Activated T-cell treated with anti-CD3 and anti-CD28 coated beads for 24 hours (primary cell): Measurements from ENCODE around the gene PFDN5.
A peak's percentile ranks its signal among the peaks of the same experiment; 100 is the strongest.

Experiments
- DNase-seq: peaks from one replicate; pipeline ENCODE4 v3.0.0-alpha.2; 2020; ENCODE audit warnings: low read depth

Gene PFDN5

GRCh38 chr12:53295070-53295890, at the start of gene PFDN5:
Gene PFDN5 (plus strand): TSS chr12:53295542. CDS start chr12:53295568, 26 bp downstream.
- peak; percentile 85 for DNase-seq

DNA sequence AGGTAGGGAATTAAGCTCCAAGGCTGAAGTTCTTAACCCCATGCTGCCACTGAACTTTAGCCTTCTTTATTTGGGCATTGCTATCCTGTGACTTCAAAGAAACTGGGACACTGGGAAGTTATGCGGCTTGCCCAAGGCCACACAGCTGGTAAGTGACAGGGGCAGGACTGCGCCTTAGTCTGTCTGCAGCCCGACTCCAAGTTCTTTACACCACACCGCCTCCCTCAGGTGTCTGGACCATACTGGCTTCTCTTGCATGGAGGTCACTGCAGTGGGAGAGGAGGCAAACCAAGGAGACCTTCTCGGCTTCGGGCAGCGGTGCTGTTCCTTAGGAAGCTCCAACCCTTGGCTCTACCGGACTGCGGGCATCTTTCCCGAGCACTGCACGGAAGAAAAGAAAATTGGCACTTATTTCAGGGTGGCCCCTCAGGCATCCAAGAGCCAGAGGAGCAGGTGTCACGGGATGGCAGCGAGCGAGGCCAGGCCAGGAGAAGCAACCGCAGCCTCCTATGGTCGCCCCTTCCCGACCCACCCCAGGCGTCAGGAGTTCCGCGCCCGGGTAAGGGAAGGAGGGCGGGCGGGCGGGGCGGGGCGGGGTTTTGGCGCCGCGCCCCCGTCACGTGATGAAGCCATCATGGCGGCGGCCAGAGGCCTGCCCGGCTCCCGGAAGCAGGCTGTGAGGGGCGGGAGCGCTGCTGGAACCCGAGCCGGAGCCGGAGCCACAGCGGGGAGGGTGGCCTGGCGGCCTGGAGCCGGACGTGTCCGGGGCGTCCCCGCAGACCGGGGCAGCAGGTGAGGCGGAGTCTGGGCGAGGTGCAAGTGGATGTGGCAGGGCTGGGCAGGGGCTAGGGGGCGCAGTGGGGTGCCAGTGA, 43.6 kb upstream of the PFDN5 start:
- DNase-seq = peak; percentile 55

GRCh38 chr12:53252349-53252916, 42.9 kb upstream of the PFDN5 start:
- DNase-seq = no peak

GRCh38 chr12:53253298-53253697, 42.0 kb upstream of the PFDN5 start:
- DNase-seq = no peak

- DNase-seq = no peak
Observed at GRCh38 chr12:53254816-53255545, 40.4 kb upstream of the PFDN5 start.

DNA sequence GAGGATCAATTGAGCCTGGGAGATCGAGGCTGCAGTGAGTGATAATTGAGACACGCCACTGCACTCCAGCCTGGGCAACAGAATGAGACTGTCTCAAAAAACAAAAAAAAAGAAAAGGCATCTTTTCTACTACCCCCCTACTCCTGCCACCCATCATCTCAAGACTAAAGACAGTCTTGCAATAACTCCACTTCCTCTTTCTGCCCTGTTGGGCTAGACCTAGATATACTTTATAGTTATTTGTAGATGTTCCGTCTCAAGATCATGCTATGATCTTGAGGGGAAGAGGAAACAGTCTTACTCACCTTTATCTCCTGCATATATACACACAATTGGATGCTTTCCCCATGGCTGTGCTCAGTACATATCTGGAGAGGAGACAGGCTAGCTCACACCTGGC, 39.3 kb upstream of the PFDN5 start:
- DNase-seq = no peak

DNA sequence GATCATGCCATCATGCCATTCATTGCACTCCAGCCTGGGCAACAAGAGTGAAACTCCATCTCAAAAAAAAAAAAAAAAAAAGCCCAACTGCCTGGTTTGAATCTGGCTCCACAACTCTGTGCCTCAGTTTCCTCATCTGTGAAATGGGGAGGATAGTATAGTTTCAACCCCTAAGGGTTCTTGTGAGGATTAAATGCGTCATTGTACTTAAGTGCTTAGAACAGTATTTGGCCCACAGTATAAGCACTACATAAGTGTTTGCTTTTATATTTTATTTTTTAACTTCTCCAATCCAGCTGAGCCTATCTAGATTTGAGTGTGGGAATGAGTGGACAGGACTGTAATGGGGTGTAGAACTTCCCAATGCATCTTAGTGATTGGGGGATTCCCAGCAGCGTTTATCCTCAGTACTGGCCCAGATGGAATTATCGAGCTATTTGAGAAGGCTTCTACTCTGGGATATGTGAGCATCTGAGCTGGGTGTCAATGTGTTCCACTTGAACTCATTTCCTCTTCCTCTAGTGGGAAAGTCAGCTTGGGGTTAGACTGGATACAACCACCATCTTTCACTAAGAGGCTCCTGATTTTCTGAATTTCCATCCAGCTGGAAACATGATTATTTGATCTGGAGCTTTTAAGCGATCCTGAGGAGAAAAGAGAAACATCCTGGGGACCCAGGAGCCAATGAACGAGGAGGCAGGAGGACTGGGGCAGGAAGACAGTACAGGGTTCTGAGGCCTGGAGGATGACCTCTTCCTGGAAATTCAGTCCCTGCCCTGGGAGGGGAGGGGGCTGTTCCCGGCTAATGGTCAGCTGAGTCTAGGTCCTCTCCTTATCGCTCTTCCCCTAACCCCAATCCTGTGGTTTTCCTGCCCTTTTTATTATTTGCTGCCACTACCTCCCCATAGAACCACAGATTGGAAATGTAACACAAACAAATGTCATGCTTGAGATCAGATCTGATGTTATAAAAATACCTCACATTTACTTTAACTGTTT, 36.5 kb upstream of the PFDN5 start:
- no peak for DNase-seq

- DNase-seq = no peak
Observed at GRCh38 chr12:53259891-53260290, 35.5 kb upstream of the PFDN5 start.

DNA sequence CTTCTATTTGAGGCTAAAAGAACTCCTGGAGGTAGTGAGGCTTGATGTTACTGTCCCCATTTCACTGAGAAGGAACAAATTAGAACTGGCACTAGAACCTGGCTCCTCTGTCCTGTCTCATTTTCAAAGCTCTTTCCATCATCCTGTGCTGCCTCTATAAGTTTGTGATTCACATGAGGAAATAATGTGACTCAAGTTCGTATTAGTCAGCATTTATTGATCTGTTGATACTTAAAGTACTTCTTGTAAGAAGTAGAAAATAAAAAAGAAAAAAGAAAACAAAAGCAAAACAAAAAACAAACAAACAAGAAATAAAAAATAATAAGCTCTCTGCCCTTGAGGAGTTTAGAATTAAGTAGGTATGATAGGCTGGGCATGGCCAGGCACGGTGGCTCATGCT, 29.6 kb upstream of the PFDN5 start:
- no peak for DNase-seq

GRCh38 chr12:53267306-53267998, 27.9 kb upstream of the PFDN5 start:
- DNase-seq = no peak

DNA sequence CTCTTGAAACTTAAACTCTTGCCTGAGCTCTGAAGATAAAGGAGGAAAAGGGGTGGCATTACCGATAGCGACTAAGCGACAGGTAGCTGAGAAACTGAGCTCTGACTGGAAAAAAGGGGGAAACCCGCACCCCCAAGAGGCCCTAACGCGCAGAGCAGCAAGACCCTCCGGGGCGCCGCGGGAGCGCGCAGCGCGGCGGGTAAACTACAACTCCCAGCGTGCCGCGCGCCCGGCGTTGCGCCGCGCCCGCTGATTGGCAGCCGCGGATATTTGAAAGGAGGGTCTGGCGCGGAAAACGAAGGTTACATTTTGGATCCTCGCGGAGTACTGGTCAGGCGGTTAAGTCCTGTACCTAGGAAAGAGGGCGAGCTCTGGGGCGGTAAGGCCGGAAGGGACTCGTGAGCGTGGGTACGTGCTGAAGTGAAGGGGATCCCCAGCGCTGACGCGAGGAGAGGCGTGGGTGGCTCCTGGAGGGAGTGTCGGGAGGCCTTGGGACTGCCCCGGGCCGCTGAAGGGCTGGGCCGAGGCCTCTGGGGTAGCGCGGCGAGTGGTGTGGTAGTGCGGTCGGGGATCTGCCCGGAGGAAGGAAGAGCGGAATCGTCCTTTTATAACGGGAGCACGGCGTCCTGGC, 27.2 kb upstream of the PFDN5 start, which contains the start of gene ESPL1:
TSS of gene ESPL1 (plus strand) at position 301 of the 631 bp plus-strand sequence. CDS start 468 bp downstream, outside the sequence.
- peak; percentile 81 for DNase-seq

DNA sequence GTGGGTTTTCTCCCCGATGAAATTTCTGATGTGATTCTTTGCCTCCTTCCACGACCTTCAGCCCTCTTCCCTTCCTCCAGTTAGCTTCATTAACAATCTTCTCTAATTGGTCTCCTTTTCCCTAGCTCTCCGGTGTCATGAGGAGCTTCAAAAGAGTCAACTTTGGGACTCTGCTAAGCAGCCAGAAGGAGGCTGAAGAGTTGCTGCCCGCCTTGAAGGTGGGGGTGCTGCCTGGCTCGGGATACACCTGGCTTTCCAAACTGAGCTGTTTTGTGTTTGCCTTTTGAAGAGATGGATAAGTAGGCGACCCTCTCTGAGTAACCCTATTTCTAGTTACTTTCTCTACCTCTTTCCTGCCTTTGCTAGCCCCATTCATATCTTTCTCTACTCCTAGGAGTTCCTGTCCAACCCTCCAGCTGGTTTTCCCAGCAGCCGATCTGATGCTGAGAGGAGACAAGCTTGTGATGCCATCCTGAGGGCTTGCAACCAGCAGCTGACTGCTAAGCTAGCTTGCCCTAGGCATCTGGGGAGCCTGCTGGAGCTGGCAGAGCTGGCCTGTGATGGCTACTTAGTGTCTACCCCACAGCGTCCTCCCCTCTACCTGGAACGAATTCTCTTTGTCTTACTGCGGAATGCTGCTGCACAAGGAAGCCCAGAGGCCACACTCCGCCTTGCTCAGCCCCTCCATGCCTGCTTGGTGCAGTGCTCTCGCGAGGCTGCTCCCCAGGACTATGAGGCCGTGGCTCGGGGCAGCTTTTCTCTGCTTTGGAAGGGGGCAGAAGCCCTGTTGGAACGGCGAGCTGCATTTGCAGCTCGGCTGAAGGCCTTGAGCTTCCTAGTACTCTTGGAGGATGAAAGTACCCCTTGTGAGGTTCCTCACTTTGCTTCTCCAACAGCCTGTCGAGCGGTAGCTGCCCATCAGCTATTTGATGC, 26.4 kb upstream of the PFDN5 start:
- no peak for DNase-seq

- DNase-seq = no peak
Observed at GRCh38 chr12:53274445-53274844, 20.9 kb upstream of the PFDN5 start.

- DNase-seq = no peak
Observed at GRCh38 chr12:53276511-53276910, 18.8 kb upstream of the PFDN5 start.

DNA sequence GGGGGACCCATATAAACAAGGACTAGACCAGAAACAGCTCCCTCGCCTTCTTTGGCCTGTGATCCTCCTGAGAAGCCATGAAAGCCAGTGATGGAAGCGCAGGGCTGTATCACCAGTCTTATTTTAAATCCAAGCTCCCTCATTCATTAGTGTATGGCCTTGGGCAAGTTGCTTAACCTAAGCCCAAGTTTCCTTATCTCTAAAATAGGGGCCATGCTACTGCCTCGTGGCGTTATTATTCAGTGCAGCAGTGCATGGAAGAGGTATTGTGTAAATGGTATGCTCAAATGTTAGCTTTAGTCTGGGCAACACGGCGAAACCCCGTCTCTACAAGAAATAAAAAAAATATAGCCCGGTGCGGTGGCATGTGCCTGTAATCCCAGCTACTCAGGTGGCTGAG, 17.4 kb upstream of the PFDN5 start:
- no peak for DNase-seq

DNA sequence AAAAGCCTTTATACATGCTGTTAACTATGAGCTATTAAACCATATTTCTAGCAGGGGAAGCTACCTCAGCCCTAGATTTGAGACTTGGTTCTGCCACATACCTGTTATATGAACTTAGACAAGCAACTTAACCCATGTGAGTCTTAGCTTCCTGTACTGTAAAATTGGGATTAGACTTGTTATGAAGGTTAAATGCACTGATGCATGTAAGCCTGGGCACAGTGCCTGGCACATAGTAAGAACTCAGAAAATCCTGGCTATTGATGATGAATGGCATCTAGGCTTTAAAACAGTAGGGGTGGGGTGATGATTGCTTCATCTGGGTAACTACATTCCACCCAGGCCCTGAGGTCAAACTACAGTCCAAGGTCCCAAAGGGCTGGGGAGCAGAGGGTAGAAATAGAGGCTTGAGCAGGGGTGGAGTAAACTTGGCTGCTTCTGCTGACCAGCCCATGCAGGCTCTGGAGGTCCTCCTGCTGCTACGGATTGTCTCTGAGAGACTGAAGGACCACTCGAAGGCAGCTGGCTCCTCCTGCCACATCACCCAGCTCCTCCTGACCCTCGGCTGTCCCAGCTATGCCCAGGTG, 16.0 kb upstream of the PFDN5 start:
- DNase-seq = no peak

DNA sequence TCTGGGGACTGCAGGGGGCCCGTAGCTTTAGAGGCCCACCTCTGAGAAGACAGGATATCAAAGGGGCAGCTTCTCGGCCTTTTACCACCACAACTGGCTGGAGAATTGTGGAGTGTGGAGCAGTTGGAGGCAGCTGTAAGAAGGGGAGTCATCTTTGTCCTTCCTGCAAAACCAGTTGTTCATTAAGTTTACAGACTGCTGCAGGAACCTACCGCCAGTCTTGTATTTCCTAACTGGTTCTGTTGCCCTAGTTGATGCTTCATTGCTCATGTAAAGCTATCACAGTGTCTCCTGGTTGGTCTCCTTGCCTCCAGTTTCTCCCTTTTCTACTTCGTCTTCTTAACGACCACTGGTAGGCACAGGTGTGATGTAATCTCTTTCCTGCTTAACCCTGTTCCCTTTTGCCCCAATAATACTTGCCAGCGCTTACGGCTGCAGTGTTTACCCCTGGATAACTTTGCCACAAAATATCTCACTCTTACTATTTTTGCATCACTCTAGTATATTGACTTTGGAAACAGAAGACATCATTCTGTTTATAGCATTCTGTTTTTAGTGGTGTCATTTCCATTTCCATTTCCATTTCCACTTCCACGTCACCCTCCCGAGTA, 15.3 kb upstream of the PFDN5 start:
- no peak for DNase-seq

DNA sequence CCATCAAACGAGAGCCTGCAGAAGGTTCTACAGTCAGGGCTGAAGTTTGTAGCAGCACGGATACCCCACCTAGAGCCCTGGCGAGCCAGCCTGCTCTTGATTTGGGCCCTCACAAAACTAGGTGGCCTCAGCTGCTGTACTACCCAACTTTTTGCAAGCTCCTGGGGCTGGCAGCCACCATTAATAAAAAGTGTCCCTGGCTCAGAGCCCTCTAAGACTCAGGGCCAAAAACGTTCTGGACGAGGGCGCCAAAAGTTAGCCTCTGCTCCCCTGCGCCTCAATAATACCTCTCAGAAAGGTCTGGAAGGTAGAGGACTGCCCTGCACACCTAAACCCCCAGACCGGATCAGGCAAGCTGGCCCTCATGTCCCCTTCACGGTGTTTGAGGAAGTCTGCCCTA, 8.9 kb upstream of the PFDN5 start:
- DNase-seq = no peak
